SK-N-SH treated with all-trans-retinoic acid at 6 μM for 48 hours (cell line): Measurements from ENCODE around the gene IL17REL.

Experiments
- ATAC-seq: fragments of 200-7000 bp; cut with Tn5 transposase; 3 replicates; pipeline ENCODE4 v1.9.1; 2020; ENCODE audit warnings: mild to moderate bottlenecking, moderate library complexity
- ARNTL ChIP-seq: fragments of 450-650 bp; formaldehyde crosslinking; IDR thresholded peaks from 2 replicates; pipeline ENCODE4 v1.5.0; 2020; ENCODE audit warnings: low read depth, mild to moderate bottlenecking, moderate library complexity, borderline replicate concordance
- BACH2 ChIP-seq: fragments of 250-450 bp; sonication (Bioruptor Pico); IDR thresholded peaks from 2 replicates; pipeline ENCODE4 v1.9.0; 2021; ENCODE audit warnings: mild to moderate bottlenecking, borderline replicate concordance
- CSDC2 ChIP-seq: fragments of 250-450 bp; sonication (Bioruptor Pico); IDR thresholded peaks from 2 replicates; pipeline ENCODE4 v1.5.0; 2020; ENCODE audit warnings: mild to moderate bottlenecking, moderate library complexity
- CSRNP3 ChIP-seq: fragments of 250-450 bp; sonication (Bioruptor Pico); IDR thresholded peaks from 2 replicates; pipeline ENCODE4 v1.5.1; 2021; ENCODE audit warnings: mild to moderate bottlenecking, moderate library complexity
- ESRRG ChIP-seq: fragments of 250-450 bp; sonication (Bioruptor Pico); IDR thresholded peaks from 2 replicates; pipeline ENCODE4 v1.6.1; 2021; ENCODE audit warnings: mild to moderate bottlenecking
- GLIS3 ChIP-seq: fragments of 250-450 bp; sonication (Bioruptor Pico); IDR thresholded peaks from 2 replicates; pipeline ENCODE4 v1.5.0; 2020; ENCODE audit warnings: mild to moderate bottlenecking, moderate library complexity
- ISL1 ChIP-seq: fragments of 250-450 bp; sonication (Bioruptor Pico); IDR thresholded peaks from 2 replicates; pipeline ENCODE4 v2.1.2; 2022; ENCODE audit warnings: mild to moderate bottlenecking, moderate library complexity
- PATZ1 ChIP-seq: fragments of 250-450 bp; sonication (Bioruptor Pico); IDR thresholded peaks from 2 replicates; pipeline ENCODE4 v1.8.0; 2020; ENCODE audit warnings: mild to moderate bottlenecking, moderate library complexity, borderline replicate concordance
- POU6F1 ChIP-seq: fragments of 250-450 bp; sonication (Bioruptor Pico); IDR thresholded peaks from 2 replicates; pipeline ENCODE4 v1.8.0; 2021; ENCODE audit warnings: low read depth, mild to moderate bottlenecking, moderate library complexity, borderline replicate concordance
- PPARA ChIP-seq: fragments of 250-450 bp; sonication (Bioruptor Pico); IDR thresholded peaks from 2 replicates; pipeline ENCODE4 v1.5.0; 2020; ENCODE audit warnings: mild to moderate bottlenecking, borderline replicate concordance
- RARB ChIP-seq: fragments of 250-450 bp; sonication (Bioruptor Pico); IDR thresholded peaks from 2 replicates; pipeline ENCODE4 v1.8.0; 2021; ENCODE audit warnings: mild to moderate bottlenecking, moderate library complexity
- TCF4 ChIP-seq: fragments of 250-450 bp; sonication (Bioruptor Pico); IDR thresholded peaks from 2 replicates; pipeline ENCODE4 v1.8.0; 2021; ENCODE audit warnings: mild to moderate bottlenecking, moderate library complexity, borderline replicate concordance
- TOX ChIP-seq: fragments of 250-450 bp; sonication (Bioruptor Pico); IDR thresholded peaks from 2 replicates; pipeline ENCODE4 v1.8.0; 2021; ENCODE audit warnings: mild to moderate bottlenecking, moderate library complexity, borderline replicate concordance
- ZC3H10 ChIP-seq: fragments of 250-450 bp; sonication (Bioruptor Pico); IDR thresholded peaks from 2 replicates; pipeline ENCODE4 v1.5.1; 2021; ENCODE audit warnings: mild to moderate bottlenecking, moderate library complexity
- ZFP3 ChIP-seq: fragments of 250-450 bp; sonication (Bioruptor Pico); IDR thresholded peaks from 2 replicates; pipeline ENCODE4 v1.5.0; 2020; ENCODE audit warnings: mild to moderate bottlenecking, moderate library complexity
- ZFP30 ChIP-seq: fragments of 450-650 bp; formaldehyde crosslinking; IDR thresholded peaks from 2 replicates; pipeline ENCODE4 v1.5.0; 2022; ENCODE audit warnings: mild to moderate bottlenecking, moderate library complexity
- ZNF70 ChIP-seq: fragments of 450-650 bp; formaldehyde crosslinking; IDR thresholded peaks from 2 replicates; pipeline ENCODE4 v1.5.0; 2020; ENCODE audit warnings: mild to moderate bottlenecking, moderate library complexity
- ZNF8 ChIP-seq: fragments of 450-650 bp; formaldehyde crosslinking; IDR thresholded peaks from 2 replicates; pipeline ENCODE4 v1.5.0; 2020; ENCODE audit warnings: mild to moderate bottlenecking, moderate library complexity
- TF ChIP-seq, protein P1 (sequence below): fragments of 250-450 bp; sonication (Bioruptor Pico); IDR thresholded peaks from 2 replicates; pipeline ENCODE4 v1.5.0; 2020; ENCODE audit warnings: mild to moderate bottlenecking, moderate library complexity
- TF ChIP-seq, protein P2 (sequence below): fragments of 250-450 bp; sonication (Bioruptor Pico); IDR thresholded peaks from 2 replicates; pipeline ENCODE4 v1.5.1; 2020; ENCODE audit warnings: low read depth, mild to moderate bottlenecking, moderate library complexity

Gene IL17REL

DNA sequence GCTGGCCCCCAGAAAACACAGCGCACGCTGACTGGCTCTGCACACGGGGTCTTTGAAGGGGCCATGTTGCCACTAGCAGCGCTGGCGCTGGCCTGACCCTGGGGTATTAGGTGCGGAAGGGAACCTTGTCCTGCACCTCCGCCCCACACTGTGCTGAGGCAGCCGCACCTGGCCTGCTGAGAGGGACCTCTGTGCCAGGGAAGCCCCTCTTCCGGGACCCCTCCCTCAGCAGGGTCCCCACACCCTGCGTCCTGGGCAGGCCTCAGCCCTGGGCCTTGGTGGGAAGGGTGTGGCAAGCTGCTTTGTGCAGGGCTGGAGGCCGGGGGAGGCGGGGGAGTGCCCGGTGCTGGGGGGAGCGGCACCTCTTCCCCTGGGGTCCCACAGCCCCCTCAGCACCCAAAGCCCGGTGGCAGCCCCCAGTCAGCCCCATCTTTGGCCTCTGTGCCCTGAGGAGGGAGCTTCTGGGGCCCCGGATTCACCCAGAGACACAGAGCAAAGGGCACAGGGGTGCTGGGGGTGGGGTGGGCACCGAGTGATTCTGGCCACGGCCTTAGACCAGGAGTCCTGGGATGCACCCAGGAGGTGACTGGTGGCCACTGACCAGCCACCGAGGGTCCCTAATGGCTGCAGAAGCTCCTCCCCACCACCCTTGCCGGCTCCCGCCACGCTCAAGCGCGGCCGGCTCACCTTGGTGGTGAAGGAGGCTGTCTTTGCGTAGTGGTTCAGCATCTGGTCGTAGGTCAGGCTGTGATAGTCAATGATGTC is 34.1 kb upstream of the IL17REL start (continued):
- no peak for TF ChIP-seq CSDC2 (CRISPR knock-in tag)
- TF ChIP-seq CSRNP3 (CRISPR knock-in tag) = no peak
- no peak for TF ChIP-seq ZFP3 (CRISPR knock-in tag)
- TF ChIP-seq ZC3H10 = no peak
- no peak for TF ChIP-seq TOX (CRISPR knock-in tag)
- TF ChIP-seq ZNF70 = no peak
- TF ChIP-seq ESRRG (CRISPR knock-in tag) = no peak
- TF ChIP-seq PPARA (CRISPR knock-in tag) = no peak

DNA sequence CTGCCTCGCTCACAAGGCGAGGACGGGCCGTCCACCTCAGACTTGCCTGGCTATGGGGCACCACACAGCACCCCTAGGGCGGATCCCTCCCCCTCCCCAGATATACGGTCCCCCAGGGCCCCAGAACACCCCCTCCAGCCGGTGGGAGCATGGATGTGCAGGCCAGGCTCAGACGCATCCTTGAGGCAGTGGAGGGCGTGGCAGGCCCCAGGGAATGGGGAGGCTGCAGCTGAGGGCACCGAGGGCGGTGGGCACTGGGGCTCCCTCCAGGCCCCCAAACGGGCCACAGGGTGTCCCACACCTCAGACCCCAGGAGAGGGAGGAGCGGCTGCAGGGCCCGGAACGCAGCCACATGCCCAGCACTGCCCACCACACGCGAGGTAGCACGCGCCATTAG is 33.5 kb upstream of the IL17REL start:
- ATAC-seq = no peak
- TF ChIP-seq CSDC2 (CRISPR knock-in tag) (no peak), ZFP3 (CRISPR knock-in tag) (no peak), GLIS3 (CRISPR knock-in tag) (no peak), ISL1 (CRISPR knock-in tag) (no peak), ZNF8 (CRISPR knock-in tag) (no peak), BACH2 (no peak), ARNTL (CRISPR knock-in tag) (no peak), PATZ1 (CRISPR knock-in tag) (no peak), TCF4 (CRISPR knock-in tag) (no peak), CSRNP3 (CRISPR knock-in tag) (no peak)

DNA sequence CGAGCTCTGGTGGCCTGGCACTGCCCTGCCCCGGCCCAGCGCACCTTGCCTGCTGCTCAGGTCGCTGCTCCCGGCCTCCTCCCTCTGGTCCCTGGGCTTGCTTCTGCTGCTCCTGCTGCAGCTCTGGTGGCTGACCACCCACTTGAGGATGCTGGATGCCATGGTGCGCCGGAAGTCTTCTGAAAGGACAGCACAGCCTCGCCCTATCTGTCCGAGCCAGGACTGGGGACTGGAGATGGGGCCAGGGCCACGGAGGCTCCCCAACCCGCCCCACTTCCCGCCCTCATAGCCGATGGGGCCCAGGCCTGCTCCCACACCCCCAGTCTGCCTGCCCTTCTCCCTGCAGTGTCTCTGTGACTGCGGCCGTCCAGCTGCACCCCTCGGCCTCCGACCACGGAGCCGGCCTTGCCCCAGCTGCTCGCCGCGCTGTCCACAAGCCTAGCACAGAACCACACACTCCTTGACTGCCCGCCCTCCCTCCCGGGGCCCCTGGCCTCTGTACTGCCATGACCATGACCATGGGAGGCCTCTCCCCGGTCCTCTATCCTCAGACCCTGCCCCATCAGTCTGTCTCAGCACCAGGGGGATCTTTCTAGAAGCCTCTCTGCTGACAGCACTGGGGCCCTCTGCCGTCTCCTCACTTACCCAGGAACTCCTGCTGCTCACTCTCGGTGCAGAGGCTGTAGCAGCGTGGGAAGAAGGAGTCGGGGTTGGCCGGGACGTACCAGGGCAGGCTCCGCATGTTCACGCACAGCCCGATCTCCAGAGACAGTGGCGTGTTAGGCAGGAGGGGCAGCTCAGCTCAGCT is 32.9 kb upstream of the IL17REL start:
- no peak; the same call in none of the 3 replicates for ATAC-seq
- TF ChIP-seq, protein P1, sequence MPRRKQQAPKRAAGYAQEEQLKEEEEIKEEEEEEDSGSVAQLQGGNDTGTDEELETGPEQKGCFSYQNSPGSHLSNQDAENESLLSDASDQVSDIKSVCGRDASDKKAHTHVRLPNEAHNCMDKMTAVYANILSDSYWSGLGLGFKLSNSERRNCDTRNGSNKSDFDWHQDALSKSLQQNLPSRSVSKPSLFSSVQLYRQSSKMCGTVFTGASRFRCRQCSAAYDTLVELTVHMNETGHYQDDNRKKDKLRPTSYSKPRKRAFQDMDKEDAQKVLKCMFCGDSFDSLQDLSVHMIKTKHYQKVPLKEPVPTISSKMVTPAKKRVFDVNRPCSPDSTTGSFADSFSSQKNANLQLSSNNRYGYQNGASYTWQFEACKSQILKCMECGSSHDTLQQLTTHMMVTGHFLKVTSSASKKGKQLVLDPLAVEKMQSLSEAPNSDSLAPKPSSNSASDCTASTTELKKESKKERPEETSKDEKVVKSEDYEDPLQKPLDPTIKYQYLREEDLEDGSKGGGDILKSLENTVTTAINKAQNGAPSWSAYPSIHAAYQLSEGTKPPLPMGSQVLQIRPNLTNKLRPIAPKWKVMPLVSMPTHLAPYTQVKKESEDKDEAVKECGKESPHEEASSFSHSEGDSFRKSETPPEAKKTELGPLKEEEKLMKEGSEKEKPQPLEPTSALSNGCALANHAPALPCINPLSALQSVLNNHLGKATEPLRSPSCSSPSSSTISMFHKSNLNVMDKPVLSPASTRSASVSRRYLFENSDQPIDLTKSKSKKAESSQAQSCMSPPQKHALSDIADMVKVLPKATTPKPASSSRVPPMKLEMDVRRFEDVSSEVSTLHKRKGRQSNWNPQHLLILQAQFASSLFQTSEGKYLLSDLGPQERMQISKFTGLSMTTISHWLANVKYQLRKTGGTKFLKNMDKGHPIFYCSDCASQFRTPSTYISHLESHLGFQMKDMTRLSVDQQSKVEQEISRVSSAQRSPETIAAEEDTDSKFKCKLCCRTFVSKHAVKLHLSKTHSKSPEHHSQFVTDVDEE (CRISPR knock-in tag) = no peak
- TF ChIP-seq ESRRG (CRISPR knock-in tag) (no peak), ARNTL (CRISPR knock-in tag) (no peak), ISL1 (CRISPR knock-in tag) (no peak), ZC3H10 (no peak), PATZ1 (CRISPR knock-in tag) (no peak), CSDC2 (CRISPR knock-in tag) (no peak), ZFP3 (CRISPR knock-in tag) (no peak), GLIS3 (CRISPR knock-in tag) (no peak), ZFP30 (CRISPR knock-in tag) (no peak), PPARA (CRISPR knock-in tag) (no peak), ZNF70 (no peak), POU6F1 (no peak), RARB (CRISPR knock-in tag) (no peak)
- TF ChIP-seq, protein P2, sequence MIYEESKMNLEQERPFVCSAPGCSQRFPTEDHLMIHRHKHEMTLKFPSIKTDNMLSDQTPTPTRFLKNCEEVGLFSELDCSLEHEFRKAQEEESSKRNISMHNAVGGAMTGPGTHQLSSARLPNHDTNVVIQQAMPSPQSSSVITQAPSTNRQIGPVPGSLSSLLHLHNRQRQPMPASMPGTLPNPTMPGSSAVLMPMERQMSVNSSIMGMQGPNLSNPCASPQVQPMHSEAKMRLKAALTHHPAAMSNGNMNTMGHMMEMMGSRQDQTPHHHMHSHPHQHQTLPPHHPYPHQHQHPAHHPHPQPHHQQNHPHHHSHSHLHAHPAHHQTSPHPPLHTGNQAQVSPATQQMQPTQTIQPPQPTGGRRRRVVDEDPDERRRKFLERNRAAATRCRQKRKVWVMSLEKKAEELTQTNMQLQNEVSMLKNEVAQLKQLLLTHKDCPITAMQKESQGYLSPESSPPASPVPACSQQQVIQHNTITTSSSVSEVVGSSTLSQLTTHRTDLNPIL = no peak
